Calu3 (cell line): Measurements from ENCODE around the gene MYL11. TPM values are rescaled to one million over a fixed set of nuclear protein-coding genes. Genes with fewer than 3 reads are reported as not detected.
A peak's percentile ranks its signal among the peaks of the same experiment; 100 is the strongest.

Experiments
- BruUV-seq: library from RNA; stranded (reverse); fragments of 400-500 nt; replicated peaks from 2 replicates; lab custom pipeline; 2021; lab: Mats Ljungman, UMichigan
- CTCF ChIA-PET: fragments of 300-600 bp; sonication (Branson Sonifier 250); formaldehyde crosslinking; loops from one replicate; lab custom pipeline; 2022; ENCODE audit warnings: antibody characterized with exemption; lab: Charles Lee
- DNase-seq: peaks from one replicate; pipeline ENCODE4 v3.0.0; 2022
- H3K27ac Mint-ChIP-seq: one replicate; pipeline ENCODE4 v1.8.0; 2022; ENCODE audit warnings: mixed read lengths; ENCODE audit not compliant: unreplicated experiment
- H3K27me3 Mint-ChIP-seq: one replicate; pipeline ENCODE4 v1.8.0; 2022; ENCODE audit warnings: mixed read lengths; ENCODE audit not compliant: unreplicated experiment
- H3K36me3 Mint-ChIP-seq: one replicate; pipeline ENCODE4 v1.8.0; 2022; ENCODE audit warnings: mild to moderate bottlenecking, moderate library complexity, mixed read lengths; ENCODE audit not compliant: insufficient read depth, unreplicated experiment
- H3K4me1 Mint-ChIP-seq: one replicate; pipeline ENCODE4 v1.8.0; 2022; ENCODE audit warnings: mild to moderate bottlenecking, low read depth, mixed read lengths; ENCODE audit not compliant: unreplicated experiment
- H3K4me3 Mint-ChIP-seq: one replicate; pipeline ENCODE4 v1.8.0; 2022; ENCODE audit warnings: mild to moderate bottlenecking, low read depth, moderate library complexity, mixed read lengths; ENCODE audit not compliant: unreplicated experiment
- H3K9me3 Mint-ChIP-seq: one replicate; pipeline ENCODE4 v1.8.0; 2022; ENCODE audit warnings: low read depth, mixed read lengths; ENCODE audit not compliant: unreplicated experiment
- intact Hi-C: fragments of 100-400 bp; cut with micrococcal nuclease; formaldehyde crosslinking; loops from one replicate; pipeline ENCODE4 v1.10.0; 2022; ENCODE audit not compliant: unreplicated experiment
- total RNA-seq: library from RNA; stranded (reverse); gene quantifications from 2 replicates; pipeline ENCODE4 v1.2.3, GENCODE V29; 2022
- TF ChIP-seq, protein P1 (sequence below): fragments of 200-600 bp; IDR thresholded peaks from one replicate; pipeline ENCODE4 v1.8.0; 2022; ENCODE audit warnings: antibody characterized with exemption; ENCODE audit not compliant: unreplicated experiment

MYL11 gene
- total RNA-seq, 1 experiment from 2014 or later: not detected

DNA sequence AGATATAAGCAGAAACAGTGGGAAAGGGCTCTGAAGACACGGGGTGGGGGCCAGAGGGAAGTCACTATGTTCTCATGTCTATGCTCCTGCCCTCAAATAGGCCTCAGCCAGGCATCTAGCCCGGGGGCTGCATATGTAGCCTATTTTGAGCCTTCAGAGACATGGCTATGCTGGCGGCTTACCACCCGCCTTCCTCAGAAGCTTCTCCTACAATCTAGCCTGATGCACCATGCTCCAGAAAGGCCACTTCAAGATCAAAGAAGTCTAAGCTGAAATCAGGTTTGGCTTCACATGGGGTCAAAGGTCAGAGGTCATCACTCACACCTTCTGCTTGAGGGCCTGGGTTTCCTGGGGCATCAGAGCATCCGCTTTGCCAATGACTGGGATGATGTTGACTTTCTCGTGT is 6.2 kb downstream of the MYL11 start:
- no TSS peak for BruUV-seq
- no peak for DNase-seq
- intact Hi-C loops: no loop called here
- TF ChIP-seq, protein P1, sequence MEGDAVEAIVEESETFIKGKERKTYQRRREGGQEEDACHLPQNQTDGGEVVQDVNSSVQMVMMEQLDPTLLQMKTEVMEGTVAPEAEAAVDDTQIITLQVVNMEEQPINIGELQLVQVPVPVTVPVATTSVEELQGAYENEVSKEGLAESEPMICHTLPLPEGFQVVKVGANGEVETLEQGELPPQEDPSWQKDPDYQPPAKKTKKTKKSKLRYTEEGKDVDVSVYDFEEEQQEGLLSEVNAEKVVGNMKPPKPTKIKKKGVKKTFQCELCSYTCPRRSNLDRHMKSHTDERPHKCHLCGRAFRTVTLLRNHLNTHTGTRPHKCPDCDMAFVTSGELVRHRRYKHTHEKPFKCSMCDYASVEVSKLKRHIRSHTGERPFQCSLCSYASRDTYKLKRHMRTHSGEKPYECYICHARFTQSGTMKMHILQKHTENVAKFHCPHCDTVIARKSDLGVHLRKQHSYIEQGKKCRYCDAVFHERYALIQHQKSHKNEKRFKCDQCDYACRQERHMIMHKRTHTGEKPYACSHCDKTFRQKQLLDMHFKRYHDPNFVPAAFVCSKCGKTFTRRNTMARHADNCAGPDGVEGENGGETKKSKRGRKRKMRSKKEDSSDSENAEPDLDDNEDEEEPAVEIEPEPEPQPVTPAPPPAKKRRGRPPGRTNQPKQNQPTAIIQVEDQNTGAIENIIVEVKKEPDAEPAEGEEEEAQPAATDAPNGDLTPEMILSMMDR: no peak
- no peak overlapping the region for H3K27ac Mint-ChIP-seq
- H3K9me3 Mint-ChIP-seq: no peaks in the 10 kb centered on the region
- peaks cover 44% of the 10 kb centered on the region for H3K36me3 Mint-ChIP-seq
- H3K27me3 Mint-ChIP-seq: no peaks in the 10 kb centered on the region
- H3K4me3 Mint-ChIP-seq: no peak overlapping the region
- CTCF ChIA-PET: interaction anchor here (0.7 kb wide), 1 partner anchor 15 kb away, joined by 3 read pairs; no protein-coding TSS in a partner anchor
- H3K4me1 Mint-ChIP-seq: peaks cover 24% of the 10 kb centered on the region

DNA sequence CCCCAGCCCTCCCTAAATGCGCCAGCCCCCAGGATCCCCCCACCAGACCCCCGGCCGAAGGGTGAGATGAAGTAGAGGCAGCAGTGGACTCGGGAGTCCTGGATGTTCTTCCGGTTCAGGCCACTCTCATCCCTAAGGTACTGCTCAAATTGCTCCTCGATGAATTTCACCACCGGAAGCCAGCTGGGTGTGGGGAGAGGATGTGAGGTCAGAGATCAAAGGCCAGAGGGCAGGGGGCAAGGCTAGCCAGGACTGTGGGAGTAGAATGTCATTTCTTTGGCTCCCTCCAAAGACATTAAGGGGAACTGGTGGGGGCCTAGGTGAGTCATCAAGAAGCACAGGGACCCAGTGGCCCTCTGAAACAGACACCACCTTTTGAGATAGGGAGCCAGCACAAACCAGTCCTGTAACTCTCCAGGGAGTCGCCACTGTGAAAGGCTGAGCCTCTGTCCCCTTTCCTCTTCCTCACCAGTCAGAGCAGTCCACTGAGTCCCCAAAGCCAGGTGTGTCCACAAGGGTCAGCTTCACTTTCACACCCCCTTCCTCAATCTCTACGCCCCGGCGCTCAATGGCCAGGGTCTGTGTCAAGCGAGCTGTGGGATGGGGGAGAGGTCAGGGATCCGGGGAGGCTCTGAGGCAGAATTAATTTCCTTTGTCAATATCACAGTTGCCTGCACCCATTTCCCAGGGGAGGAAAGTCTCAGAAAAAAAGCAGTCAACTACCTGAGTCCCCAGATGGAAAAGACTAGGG is 6.9 kb downstream of the MYL11 start:
- H3K4me1 Mint-ChIP-seq: peaks cover 24% of the 10 kb centered on the region
- H3K27me3 Mint-ChIP-seq: no peaks in the 10 kb centered on the region
- intact Hi-C loops: no loop called here
- no peak overlapping the region for H3K4me3 Mint-ChIP-seq
- no TSS peak for BruUV-seq
- H3K9me3 Mint-ChIP-seq: no peaks in the 10 kb centered on the region
- H3K27ac Mint-ChIP-seq: no peak overlapping the region
- H3K36me3 Mint-ChIP-seq: peaks cover 44% of the 10 kb centered on the region
- CTCF ChIA-PET: interaction anchor here (0.7 kb wide), 1 partner anchor 15 kb away, joined by 3 read pairs; no protein-coding TSS in a partner anchor
- no peak for DNase-seq
- TF ChIP-seq, protein P1: no peak

DNA sequence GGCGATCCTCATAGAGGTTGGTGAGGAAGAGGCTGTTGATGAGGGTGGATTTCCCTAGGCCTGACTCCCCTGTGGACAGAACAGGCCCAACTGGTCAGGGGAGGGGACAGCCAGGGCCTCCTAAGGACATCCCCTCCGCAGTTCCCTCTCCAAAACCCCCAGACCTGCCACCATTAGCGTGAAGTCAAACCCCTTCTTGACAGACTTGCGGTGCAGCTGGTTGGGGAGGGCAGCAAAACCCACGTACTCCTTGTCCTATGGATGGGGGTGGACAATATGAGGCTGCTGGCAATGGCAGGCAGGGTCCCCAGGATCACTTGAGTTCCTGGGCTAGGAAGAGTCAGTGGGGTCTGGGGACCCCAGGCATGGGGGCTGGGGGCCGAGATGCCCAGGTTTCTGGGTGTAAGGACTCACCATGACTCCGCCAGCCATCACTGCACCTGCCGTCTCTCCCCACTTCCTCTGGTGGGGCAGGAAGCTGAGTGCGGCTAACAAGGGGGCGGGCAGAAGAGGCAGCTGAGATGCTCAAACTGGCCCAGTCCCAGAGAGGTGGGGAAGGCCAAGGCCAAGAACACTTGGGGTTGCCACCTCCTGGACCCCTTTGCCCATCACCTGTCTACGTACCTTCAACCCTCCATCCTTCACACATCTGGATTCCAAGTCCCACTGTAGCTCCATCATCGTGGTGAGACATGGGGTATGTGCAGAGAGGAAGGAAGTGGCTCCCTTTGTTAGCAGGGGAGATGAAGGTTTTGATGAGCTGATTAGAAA is 7.7 kb downstream of the MYL11 start, which contains the start of gene SEPTIN1:
Gene SEPTIN1 (minus strand): TSS at position 451 of the 771 bp plus-strand sequence. CDS start 19 bp downstream, at position 432.
- no peaks in the 10 kb centered on the region for H3K27me3 Mint-ChIP-seq
- BruUV-seq: no TSS peak
- no peaks in the 10 kb centered on the region for H3K9me3 Mint-ChIP-seq
- no peak for DNase-seq
- peaks cover 41% of the 10 kb centered on the region for H3K36me3 Mint-ChIP-seq
- H3K4me3 Mint-ChIP-seq: no peak within 1 kb of the TSS
- CTCF ChIA-PET: interaction anchor here (1.7 kb wide), 1 partner anchor 13 kb away, joined by 4 read pairs; the partner anchor contains the start of gene ZNF48
- intact Hi-C loops: no loop called here
- peak within 1 kb of the TSS; percentile 50 for H3K27ac Mint-ChIP-seq
- H3K4me1 Mint-ChIP-seq: peaks cover 20% of the 10 kb centered on the region
- TF ChIP-seq, protein P1: no peak

DNA sequence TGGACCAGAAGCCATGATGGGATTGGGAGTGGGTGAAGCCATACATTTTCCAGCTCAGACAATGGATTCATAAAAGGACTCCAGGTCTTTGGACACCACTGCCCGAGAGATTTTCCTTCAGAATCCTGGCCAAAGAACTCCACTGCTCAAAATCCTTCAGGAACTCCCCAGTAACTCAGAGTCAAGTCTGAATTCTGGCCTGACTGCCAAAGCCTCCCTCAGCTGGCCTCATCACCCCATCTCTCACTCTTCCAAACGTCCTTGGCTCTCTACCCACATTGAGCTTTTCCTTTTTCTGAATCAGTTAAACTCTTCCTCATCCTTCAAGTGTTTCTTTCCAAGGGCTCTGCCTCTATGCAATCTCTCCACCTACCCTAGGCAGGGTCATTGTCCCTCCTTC is 8.9 kb downstream of the MYL11 start:
- DNase-seq: no peak
- H3K27ac Mint-ChIP-seq: no peak overlapping the region

More for the DNA sequence above, 8.9 kb downstream of the MYL11 start:
- H3K36me3 Mint-ChIP-seq: peaks cover 28% of the 10 kb centered on the region
- no peaks in the 10 kb centered on the region for H3K27me3 Mint-ChIP-seq
- no peaks in the 10 kb centered on the region for H3K9me3 Mint-ChIP-seq
- TF ChIP-seq, protein P1: no peak
- no TSS peak for BruUV-seq
- CTCF ChIA-PET: interaction anchor here (0.7 to 1.7 kb wide), 2 partner anchors 12 to 13 kb away, joined by 3 to 4 read pairs; partner anchors contain the start of genes TBC1D10B and ZNF48
- intact Hi-C loops: no loop called here
- no peak overlapping the region for H3K4me3 Mint-ChIP-seq
- peaks cover 9% of the 10 kb centered on the region for H3K4me1 Mint-ChIP-seq
